ENCODE results near the gene CREB3L2.
"Not testable (repeated sequence)": the region's sequence is repeated elsewhere in the genome, so short reads cannot be mapped to it uniquely, and the experiment has no call there.

The CREB3L2 gene

DNA sequence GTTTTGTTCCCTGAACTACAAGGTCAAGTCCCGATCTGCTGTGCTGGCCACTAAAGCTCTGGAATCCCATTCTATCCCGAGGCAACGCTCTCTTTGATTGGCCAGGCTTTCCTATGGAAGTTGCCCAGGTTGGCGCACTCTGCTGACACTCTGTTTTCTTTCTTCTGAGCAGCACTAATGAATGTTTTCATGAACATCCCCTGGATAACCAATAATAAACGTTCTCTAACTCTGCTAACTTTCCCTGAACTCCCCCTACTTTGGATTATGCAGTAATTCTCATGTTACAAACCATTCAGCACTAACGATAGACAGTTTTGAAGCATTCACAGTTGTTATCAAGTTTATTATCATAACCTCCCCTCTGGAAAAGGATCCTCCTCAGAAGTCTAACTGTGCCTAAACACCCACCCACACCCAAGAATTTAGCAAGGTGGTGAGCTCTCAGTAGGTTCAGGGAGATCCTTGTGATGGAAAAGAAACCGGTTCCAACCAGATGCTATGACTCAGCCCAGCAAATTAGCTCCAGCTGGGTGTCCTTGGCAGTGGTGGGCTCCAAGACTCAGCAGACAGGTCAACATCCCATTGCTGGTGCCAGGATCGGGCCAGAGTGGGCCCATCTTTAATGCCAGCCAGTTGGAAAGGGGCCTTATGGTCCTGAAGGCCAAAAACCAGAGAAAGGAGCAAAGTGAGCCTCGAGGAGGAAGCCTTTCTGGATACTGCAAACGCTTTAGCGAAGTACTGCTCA lies 68.4 kb downstream of the CREB3L2 start:
- no peak for DNase-seq (ENCODE audit: low read depth in 2 of 2)

DNA sequence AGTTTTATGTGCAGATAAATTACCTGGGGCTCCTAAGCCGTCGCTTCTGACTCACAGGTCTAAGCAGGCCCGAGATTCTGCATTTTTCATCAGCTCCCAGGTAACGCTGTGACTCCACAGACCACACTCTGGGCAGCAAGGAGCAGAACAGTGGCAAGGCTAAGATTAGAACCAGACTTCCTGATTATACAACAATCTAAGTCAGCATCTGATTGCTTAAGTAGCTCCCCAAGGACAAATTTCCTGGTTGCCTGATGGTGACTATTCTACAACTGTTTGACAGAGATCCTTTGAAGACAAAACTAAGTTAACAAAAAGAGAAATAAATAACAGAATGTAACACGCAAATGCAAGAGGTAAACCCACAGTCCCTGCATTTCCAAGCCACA lies 69.0 kb downstream of the CREB3L2 start:
- DNase-seq (ENCODE audit: low read depth in 2 of 2) = no peak

GRCh38 chr7:137931823-137932222 lies 70.1 kb downstream of the CREB3L2 start:
- no peak for DNase-seq (ENCODE audit: low read depth in 2 of 2)

DNA sequence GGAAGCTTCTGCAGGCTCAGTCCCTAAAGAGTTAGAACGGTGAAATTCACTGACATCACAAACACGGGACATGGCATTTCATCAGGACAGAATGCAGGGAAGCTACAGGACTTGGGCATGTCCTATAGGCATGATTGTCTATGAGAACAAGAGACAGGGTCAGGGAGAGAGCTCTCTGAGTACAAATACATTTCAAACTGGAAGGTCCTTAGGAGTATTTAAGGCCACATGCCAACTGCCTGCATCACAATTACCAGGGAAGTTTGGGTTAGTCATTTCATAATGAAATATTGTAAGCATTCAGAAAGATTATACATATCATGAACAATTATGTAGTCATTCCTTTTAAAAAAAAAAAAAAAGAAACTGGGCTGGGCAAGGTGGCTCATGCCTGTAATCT lies 71.3 kb downstream of the CREB3L2 start:
- no peak for DNase-seq (ENCODE audit: low read depth in 2 of 2)

DNA sequence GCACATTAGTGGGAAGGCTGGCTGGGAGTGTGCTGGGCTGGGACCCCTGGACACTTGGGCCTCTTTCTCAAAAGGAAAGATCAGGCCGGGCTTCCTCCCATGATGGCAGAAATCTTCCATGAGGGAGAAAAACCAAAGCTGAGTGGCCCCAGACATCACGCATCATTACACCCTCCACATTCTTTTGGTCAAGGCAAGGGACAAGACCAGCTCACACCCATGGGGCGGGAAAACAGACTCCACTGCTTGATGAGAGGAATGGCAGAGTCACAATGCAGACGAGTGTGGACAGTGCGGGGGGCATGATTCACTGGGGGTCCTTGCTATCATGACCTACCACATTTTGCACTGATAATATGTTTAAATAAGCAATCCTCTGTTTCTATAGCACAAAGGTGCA lies 73.3 kb downstream of the CREB3L2 start:
- DNase-seq (ENCODE audit: low read depth in 2 of 2) = no peak

- DNase-seq (ENCODE audit: low read depth in 2 of 2) = no peak
Observed at GRCh38 chr7:137927386-137927785, 74.5 kb downstream of the CREB3L2 start.

DNA sequence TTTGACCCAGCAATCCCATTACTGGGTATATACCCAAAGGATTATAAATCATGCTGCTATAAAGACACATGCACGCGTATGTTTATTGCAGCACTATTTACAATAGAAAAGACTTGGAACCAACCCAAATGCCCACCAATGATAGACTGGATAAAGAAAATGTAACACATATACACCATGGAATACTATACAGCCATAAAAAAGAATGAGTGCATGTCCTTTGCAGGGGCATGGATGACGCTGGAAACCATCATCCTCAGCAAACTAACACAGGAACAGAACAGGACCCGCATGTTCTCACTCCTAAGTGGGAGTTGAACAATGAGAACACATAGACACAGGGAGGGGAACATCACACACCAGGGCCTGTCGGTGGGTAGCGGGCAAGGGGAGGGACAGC lies 75.7 kb downstream of the CREB3L2 start:
- DNase-seq (ENCODE audit: low read depth in 2 of 2) = not testable (repeated sequence)

- DNase-seq (ENCODE audit: low read depth in 2 of 2) = no peak
Observed at GRCh38 chr7:137925754-137926153, 76.1 kb downstream of the CREB3L2 start.

DNA sequence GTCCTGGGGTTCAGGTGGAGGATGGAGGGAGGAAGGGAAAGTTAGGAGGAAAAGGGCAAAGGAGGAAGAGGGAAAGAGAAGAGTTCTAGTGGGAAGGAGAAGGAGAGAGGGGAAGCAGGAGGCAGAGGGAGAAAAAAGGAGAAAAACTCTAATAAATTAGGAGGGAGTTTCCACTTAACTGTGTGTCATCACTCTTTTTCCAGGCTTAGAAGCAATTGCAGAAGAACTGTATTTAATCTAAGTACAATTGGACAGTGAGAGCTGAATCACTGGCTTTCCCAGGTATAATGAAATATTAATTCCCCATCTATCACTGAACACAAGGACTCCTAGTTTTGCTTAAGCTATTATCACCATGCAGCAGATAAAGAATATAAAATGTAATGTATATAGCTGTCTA lies 76.8 kb downstream of the CREB3L2 start:
- DNase-seq (ENCODE audit: low read depth in 2 of 2) = no peak

GRCh38 chr7:137923380-137923779 lies 78.5 kb downstream of the CREB3L2 start:
- no peak for DNase-seq (ENCODE audit: low read depth in 2 of 2)

DNA sequence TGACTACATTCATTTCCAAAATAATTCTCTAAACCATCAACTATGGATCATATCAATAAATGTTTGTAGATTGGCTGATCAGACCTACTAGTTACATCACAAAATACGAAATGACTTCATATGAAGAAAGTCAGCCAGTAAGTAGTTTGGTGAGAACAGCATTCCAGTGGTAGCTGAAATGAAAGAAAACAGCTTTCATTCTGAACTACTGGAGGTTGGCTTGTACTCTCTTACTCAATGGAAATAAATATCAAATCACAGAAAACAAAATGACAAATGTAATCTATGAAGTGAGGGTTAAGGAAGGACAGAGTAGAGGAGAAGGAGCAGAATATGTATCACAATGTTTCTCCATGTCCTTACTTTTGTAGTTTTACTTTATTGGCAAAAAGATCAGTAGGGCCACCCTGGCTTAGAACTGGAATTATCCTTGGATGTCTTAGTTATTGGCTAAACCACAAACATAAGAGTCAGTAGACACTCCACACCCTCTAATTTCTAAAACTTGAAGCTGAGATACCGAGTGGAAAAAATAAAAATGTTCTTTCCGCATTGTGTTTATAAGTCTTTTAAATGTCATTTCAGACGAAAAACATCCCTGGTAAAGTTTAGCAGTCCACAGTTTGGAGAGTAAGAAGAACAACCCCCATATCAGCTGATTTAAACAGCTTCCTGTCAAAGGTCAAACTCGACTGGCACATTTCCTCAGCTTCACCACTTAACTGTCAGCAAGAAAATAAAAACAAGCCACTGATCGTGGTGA lies 81.1 kb downstream of the CREB3L2 start:
- DNase-seq (ENCODE audit: low read depth in 2 of 2) = no peak

GRCh38 chr7:137919987-137920386 lies 81.9 kb downstream of the CREB3L2 start:
- DNase-seq (ENCODE audit: low read depth in 2 of 2) = no peak

DNA sequence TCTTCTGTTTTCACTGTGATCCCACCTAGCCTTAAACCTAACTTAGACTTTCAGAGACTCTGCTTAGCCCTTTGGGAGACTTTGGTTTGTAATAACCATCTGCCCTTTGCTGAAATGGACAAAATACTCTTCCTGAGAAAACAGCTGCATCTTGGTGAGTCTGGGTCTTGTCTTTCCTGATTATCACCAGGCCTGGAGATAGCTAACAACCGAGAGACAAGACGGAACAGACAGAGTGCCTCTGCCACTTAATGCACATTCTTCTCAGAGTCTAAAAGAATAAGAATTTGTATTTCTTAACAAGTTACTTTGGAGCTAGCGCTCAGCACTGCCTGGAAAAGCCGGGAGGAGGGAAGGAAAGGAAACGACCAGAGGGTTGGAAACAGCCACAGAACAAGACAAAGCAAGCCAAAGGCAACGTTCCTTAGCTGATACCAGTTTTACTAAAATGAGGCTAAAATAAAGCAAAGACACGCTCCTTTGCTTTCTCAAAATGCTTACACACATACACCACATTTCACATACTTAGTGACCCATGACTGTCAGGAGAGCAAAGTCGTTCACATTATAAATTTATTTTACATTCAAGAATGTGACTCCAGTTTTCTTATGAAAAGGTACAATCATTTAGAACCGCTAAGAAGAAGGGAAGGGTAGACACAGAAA lies 84.8 kb downstream of the CREB3L2 start:
- no peak for DNase-seq (ENCODE audit: low read depth in 2 of 2)

GRCh38 chr7:137916564-137916963 lies 85.3 kb downstream of the CREB3L2 start:
- no peak for DNase-seq (ENCODE audit: low read depth in 2 of 2)

DNA sequence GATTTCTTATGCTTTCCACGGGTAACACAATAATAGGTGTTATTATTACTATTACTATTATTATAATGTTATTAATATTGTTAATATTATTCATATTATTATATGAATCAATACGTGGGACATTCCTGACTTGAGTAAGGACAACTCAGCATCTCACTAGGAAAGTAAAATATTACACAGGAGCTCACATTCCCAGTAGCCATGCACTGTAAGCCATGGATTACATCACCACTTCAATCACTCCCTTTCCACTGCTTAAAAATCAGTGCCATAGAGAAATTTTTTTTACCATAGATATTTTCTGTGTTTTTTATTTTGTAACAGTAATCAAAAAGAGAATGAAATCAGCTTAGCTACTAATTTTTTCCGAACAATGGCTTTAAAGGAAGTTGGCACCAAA lies 86.6 kb downstream of the CREB3L2 start:
- no peak for DNase-seq (ENCODE audit: low read depth in 2 of 2)

DNA sequence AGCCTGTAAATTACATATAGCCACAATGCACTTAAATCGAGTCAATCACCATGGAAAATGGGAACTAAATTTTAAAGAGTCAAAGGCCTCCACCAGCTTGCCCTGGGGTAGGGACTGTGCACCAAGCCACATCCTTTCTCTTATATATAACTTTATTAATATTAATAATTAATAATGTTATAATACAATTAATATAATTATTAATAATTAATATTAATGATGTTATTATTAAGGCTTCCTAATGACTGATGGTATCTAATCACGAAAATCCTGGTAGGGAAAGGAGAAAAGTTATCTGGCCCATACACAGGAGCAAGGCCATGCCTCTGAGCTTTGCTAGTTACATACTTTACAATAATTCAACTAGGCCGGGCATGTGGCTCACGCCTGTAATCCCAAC lies 87.9 kb downstream of the CREB3L2 start:
- DNase-seq (ENCODE audit: low read depth in 2 of 2) = no peak

- DNase-seq (ENCODE audit: low read depth in 2 of 2) = no peak
Observed at GRCh38 chr7:137909042-137909441, 92.8 kb downstream of the CREB3L2 start.

DNA sequence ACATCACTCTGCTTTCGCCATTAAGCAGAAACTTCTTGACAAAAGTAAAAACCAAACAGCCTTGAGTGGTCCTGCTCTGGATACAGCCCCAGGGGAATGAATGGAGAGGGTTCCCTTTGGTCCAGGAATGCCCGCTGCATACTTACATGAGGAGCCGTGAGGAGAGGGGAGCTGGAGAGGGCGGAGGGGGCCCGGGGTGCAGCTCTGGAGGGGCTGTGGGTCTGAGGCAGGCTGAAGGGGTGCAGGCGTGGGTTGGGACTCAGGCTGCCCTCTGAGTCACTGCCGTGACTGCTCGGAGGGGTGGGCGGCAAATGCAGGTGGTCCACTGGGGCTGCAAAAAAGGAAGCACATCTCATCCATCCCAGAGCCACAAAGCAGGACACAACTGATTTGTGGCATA lies 93.8 kb downstream of the CREB3L2 start:
- no peak for DNase-seq (ENCODE audit: low read depth in 2 of 2)

- DNase-seq (ENCODE audit: low read depth in 2 of 2) = not testable (repeated sequence)
Observed at GRCh38 chr7:137906636-137907035, 95.2 kb downstream of the CREB3L2 start.

DNA sequence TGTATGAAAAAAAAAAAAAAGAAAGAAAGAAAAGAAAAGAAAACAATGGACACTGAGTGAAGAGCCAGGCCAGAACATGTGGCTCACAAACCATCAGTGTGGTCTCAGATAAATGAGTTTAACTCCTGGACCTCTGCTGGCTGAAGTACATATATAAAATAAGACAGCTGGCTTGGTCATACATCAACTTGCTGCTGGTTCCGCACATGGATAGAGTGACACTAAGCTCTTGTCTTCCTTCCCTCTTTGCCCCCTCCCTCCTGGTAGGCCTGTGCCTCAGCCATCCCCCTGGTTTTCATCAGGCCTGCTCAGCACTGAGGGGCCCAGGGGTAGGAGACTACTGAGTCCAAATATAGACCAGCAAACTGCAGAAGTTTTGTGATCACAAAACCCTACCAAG lies 97.1 kb downstream of the CREB3L2 start:
- DNase-seq (ENCODE audit: low read depth in 2 of 2) = no peak

DNA sequence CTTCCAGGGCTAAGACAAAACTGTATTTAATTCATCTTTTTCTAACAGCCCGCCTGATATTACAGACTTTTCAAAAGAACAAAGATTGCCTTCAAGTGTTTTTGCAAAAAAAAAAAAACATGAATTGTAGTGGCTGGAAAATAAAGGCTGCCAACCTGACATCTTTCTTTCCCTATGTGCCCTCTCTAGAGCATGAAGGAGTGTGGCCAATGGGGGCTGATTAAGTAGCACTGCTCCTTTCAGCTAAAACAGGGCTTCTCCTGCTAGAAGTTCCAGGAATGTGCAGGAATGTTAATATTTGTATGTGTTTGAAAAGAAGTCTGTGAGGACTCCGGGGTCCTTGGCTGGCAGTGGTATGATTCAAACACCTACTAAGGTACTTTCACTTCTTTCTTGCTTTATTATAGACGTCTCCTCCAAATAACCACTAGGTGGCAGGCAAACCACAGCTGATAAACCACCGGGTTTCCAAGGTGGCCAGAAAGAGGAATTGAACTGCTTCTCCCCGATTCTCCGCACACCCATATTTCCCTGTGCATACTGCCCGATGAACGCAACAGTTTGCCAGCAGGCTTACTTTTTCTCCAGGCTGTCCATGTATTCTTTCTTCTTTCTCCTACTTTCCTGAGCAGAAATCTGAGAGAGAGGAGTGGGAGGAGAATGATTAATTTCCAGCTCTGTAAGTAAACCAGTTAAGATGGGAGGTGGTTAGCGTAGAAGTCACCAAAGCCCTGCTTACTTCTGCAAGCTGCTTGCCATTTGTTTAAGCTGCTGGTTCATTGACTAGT lies 98.3 kb downstream of the CREB3L2 start:
- DNase-seq (ENCODE audit: low read depth in 2 of 2) = peak; percentile 35 to 47

DNA sequence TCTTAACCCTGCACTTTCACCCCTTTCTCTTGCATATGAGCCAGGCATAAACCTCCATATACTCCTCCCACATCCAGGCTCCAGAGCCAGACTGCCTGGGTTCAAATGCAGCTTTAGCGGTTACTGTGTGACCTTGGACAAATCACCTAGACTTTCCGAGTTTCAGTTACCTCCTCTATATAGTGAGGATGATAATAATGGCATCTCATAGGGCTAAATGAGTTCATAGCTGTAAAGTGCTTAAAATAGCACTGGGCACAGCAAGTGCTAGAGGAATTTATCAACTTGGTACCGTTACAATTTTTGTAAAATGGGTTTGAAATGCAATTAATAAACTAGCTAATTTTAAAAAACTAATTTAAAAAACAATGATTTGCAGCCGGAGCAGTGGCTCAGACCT lies 101.7 kb downstream of the CREB3L2 start:
- no peak for DNase-seq (ENCODE audit: low read depth in 2 of 2)
